MM.1S (cell line): Measurements from ENCODE around the gene PDRG1.

Experiments used
- DNase-seq: peaks from one replicate; pipeline ENCODE4 v3.0.0-alpha.2; 2015
- H2AFZ ChIP-seq: fragments of 300-600 bp; sonication (generic); 2 replicates; pipeline ENCODE4 v1.6.0; 2016; ENCODE audit warnings: antibody characterized with exemption, low read length
- H3F3A ChIP-seq: fragments of 300-600 bp; sonication (generic); 2 replicates; pipeline ENCODE4 v1.6.1; 2016; ENCODE audit warnings: mild to moderate bottlenecking, antibody characterized with exemption, low read length, moderate library complexity, mixed read lengths; ENCODE audit not compliant: insufficient read depth
- H3K27ac ChIP-seq: fragments of 300-600 bp; sonication (generic); 2 replicates; pipeline ENCODE4 v1.5.1; 2016; ENCODE audit warnings: mild to moderate bottlenecking, low read length
- H3K27me3 ChIP-seq: fragments of 300-600 bp; sonication (generic); replicated peaks from 2 replicates; pipeline ENCODE4 v1.6.0; 2016; ENCODE audit warnings: low read length; ENCODE audit not compliant: insufficient read depth
- H3K36me3 ChIP-seq: fragments of 300-600 bp; sonication (generic); replicated peaks from 2 replicates; pipeline ENCODE4 v1.6.1; 2016; ENCODE audit warnings: mild to moderate bottlenecking, low read length, mixed read lengths; ENCODE audit not compliant: insufficient read depth
- H3K4me1 ChIP-seq: fragments of 300-600 bp; sonication (generic); 2 replicates; pipeline ENCODE4 v1.6.1; 2016; ENCODE audit warnings: low read length, mixed read lengths
- H3K4me2 ChIP-seq: fragments of 300-600 bp; sonication (generic); 2 replicates; pipeline ENCODE4 v1.6.0; 2016; ENCODE audit warnings: low read depth, low read length
- H3K4me3 ChIP-seq: fragments of 300-600 bp; sonication (generic); 2 replicates; pipeline ENCODE4 v1.5.1; 2016; ENCODE audit warnings: low read length, mixed read lengths
- H3K79me2 ChIP-seq: fragments of 300-600 bp; sonication (generic); 2 replicates; pipeline ENCODE4 v1.6.1; 2016; ENCODE audit warnings: mixed run types, low read length, mixed read lengths
- H3K9ac ChIP-seq: fragments of 300-600 bp; sonication (generic); 2 replicates; pipeline ENCODE4 v1.6.1; 2016; ENCODE audit warnings: low read length, mixed read lengths
- H3K9me2 ChIP-seq: fragments of 300-600 bp; sonication (generic); replicated peaks from 2 replicates; pipeline ENCODE4 v1.6.1; 2016; ENCODE audit warnings: mild to moderate bottlenecking, low read length, mixed read lengths; ENCODE audit not compliant: insufficient read depth
- H3K9me3 ChIP-seq: fragments of 300-600 bp; sonication (generic); replicated peaks from 2 replicates; pipeline ENCODE4 v1.6.1; 2016; ENCODE audit warnings: mild to moderate bottlenecking, low read length, mixed read lengths; ENCODE audit not compliant: insufficient read depth
- H4K20me1 ChIP-seq: fragments of 300-600 bp; sonication (generic); 2 replicates; pipeline ENCODE4 v1.6.1; 2016; ENCODE audit warnings: mild to moderate bottlenecking, low read length, moderate library complexity, mixed read lengths; ENCODE audit not compliant: insufficient read depth
- CTCF ChIP-seq: fragments of 300-600 bp; sonication (generic); IDR thresholded peaks from 2 replicates; pipeline ENCODE4 v1.5.1; 2016; ENCODE audit warnings: antibody characterized with exemption, low read length, mixed read lengths
- EZH2 ChIP-seq: fragments of 300-600 bp; sonication (generic); optimal IDR thresholded peaks from 2 replicates; pipeline ENCODE3; 2017; ENCODE audit warnings: low read depth, mild to moderate bottlenecking, antibody characterized with exemption, low read length, mixed read lengths
- EZH2phosphoT487 ChIP-seq: fragments of 300-600 bp; sonication (generic); IDR thresholded peaks from 2 replicates; pipeline ENCODE4 v1.6.1; 2018; ENCODE audit warnings: antibody characterized with exemption, low read length

The PDRG1 gene

GRCh38 chr20:31968291-31969126, 16.7 kb upstream of the PDRG1 start:
- Histone ChIP-seq H3K27ac (no peak overlapping the region), H3K9ac (no peak overlapping the region), H4K20me1 (no peaks in the 10 kb centered on the region), H3K4me1 (no peaks in the 10 kb centered on the region), H3F3A (no peaks in the 10 kb centered on the region), H3K4me2 (no peak overlapping the region), H3K79me2 (no peaks in the 10 kb centered on the region), H3K9me2 (no peaks in the 10 kb centered on the region), H3K36me3 (no peaks in the 10 kb centered on the region), H3K27me3 (peaks cover 87% of the 10 kb centered on the region), H2AFZ (no peak overlapping the region), H3K4me3 (no peak overlapping the region), H3K9me3 (no peaks in the 10 kb centered on the region)
- peak; percentile 71 for DNase-seq
- TF ChIP-seq CTCF: no peak
- TF ChIP-seq EZH2: no peak
- TF ChIP-seq EZH2phosphoT487: no peak

- H3K9me2 ChIP-seq: no peaks in the 10 kb centered on the region
- H3K4me2 ChIP-seq: no peak within 1 kb of the TSS
- no peaks in the 10 kb centered on the region for H3K4me1 ChIP-seq
- H3K9me3 ChIP-seq: no peaks in the 10 kb centered on the region
- H3K27ac ChIP-seq: no peak within 1 kb of the TSS
- no peak within 1 kb of the TSS for H3K9ac ChIP-seq
- H3K79me2 ChIP-seq: no peaks in the 10 kb centered on the region
- H2AFZ ChIP-seq: no peak within 1 kb of the TSS
- no peak for TF ChIP-seq EZH2phosphoT487
- no peak for TF ChIP-seq EZH2
- TF ChIP-seq CTCF: no peak
- H4K20me1 ChIP-seq: no peaks in the 10 kb centered on the region
- H3K36me3 ChIP-seq: no peaks in the 10 kb centered on the region
- no peak for DNase-seq
- H3F3A ChIP-seq: no peaks in the 10 kb centered on the region
- H3K27me3 ChIP-seq: peaks cover 86% of the 10 kb centered on the region
- H3K4me3 ChIP-seq: no peak within 1 kb of the TSS
Observed at GRCh38 chr20:31967830-31968249, 16.0 kb upstream of the PDRG1 start, which contains the start of gene XKR7. XKR7 (plus strand) TSS chr20:31968151; CDS start chr20:31968176, 25 bp downstream.

- Histone ChIP-seq H4K20me1 (no peaks in the 10 kb centered on the region), H3K9me2 (no peaks in the 10 kb centered on the region), H2AFZ (no peak overlapping the region), H3K36me3 (no peaks in the 10 kb centered on the region), H3K4me2 (no peak overlapping the region), H3K79me2 (no peaks in the 10 kb centered on the region), H3K4me3 (no peak overlapping the region), H3K4me1 (no peaks in the 10 kb centered on the region), H3K27me3 (peaks cover 86% of the 10 kb centered on the region), H3F3A (no peaks in the 10 kb centered on the region), H3K9me3 (no peaks in the 10 kb centered on the region), H3K9ac (no peak overlapping the region), H3K27ac (no peak overlapping the region)
- no peak for DNase-seq
- TF ChIP-seq EZH2: no peak
- no peak for TF ChIP-seq EZH2phosphoT487
- TF ChIP-seq CTCF: no peak
Observed at GRCh38 chr20:31966991-31967655, 15.3 kb upstream of the PDRG1 start.
